CD4-positive, alpha-beta T cell (primary cell): ENCODE results near the gene CWF19L2. TPM values are rescaled to one million over a fixed set of nuclear protein-coding genes. Genes with fewer than 3 reads are reported as not detected.
"Not testable (repeated sequence)": the region's sequence is repeated elsewhere in the genome, so short reads cannot be mapped to it uniquely, and the experiment has no call there.

Source experiments
- ATAC-seq: fragments of 200-7000 bp; cut with Tn5 transposase; one replicate; pipeline ENCODE4 v1.10.0; 2022; ENCODE audit warnings: mild to moderate bottlenecking; ENCODE audit not compliant: poor library complexity
- CTCF ChIA-PET: fragments of 350-600 bp; sonication (Branson Sonifier 250); formaldehyde crosslinking; loops from one replicate; lab custom pipeline; 2021; ENCODE audit warnings: antibody characterized with exemption, inconsistent platforms; lab: Charles Lee
- POLR2A ChIA-PET: fragments of 350-600 bp; sonication (Branson Sonifier 250); formaldehyde crosslinking; loops from one replicate; lab custom pipeline; 2021; ENCODE audit warnings: antibody characterized with exemption, inconsistent platforms; lab: Charles Lee
- DNase-seq, 14 experiments: peaks; one replicate each; pipeline ENCODE4 v3.0.0-alpha.2; 2013 to 2020; ENCODE audit warnings: mixed read lengths in 2 of 14
- H3K27ac ChIP-seq, 2 donors: one replicate each; pipeline versions ENCODE4 v1.5.1 to v1.7.0; 2013; ENCODE audit warnings: low read length in 2 of 2, low read depth in 1 of 2, mild to moderate bottlenecking in 1 of 2
- H3K27me3 ChIP-seq, 2 experiments: 1 replicate in 1 of 2; 2 replicates in 1 of 2; pipeline versions ENCODE4 v1.6.1 to v1.7.0; 2013; ENCODE audit warnings: low read length in 2 of 2, control low read depth in 1 of 2, mild to moderate bottlenecking in 1 of 2, moderate library complexity in 1 of 2; ENCODE audit not compliant: insufficient read depth in 2 of 2, control insufficient read depth in 1 of 2
- H3K36me3 ChIP-seq: one replicate; pipeline ENCODE4 v1.6.1; 2013; ENCODE audit warnings: low read length, control low read depth; ENCODE audit not compliant: insufficient read depth
- H3K4me1 ChIP-seq: one replicate; pipeline ENCODE4 v1.6.1; 2013; ENCODE audit warnings: low read length, control low read depth; ENCODE audit not compliant: insufficient read depth
- H3K4me3 ChIP-seq: one replicate; pipeline ENCODE4 v1.5.1; 2013; ENCODE audit warnings: mild to moderate bottlenecking, low read length, moderate library complexity
- H3K9me3 ChIP-seq, 2 experiments: 1 replicate in 1 of 2; 2 replicates in 1 of 2; pipeline versions ENCODE4 v1.6.1 to v1.7.0; 2013; ENCODE audit warnings: low read length in 2 of 2, mild to moderate bottlenecking in 2 of 2, control low read depth in 1 of 2, moderate library complexity in 1 of 2; ENCODE audit not compliant: control insufficient read depth in 1 of 2, insufficient read depth in 1 of 2
- H3K27ac Mint-ChIP-seq: one replicate; pipeline ENCODE4 v1.8.0; 2020; ENCODE audit warnings: mixed read lengths
- H3K27me3 Mint-ChIP-seq: one replicate; pipeline ENCODE4 v1.8.0; 2021; ENCODE audit warnings: mixed read lengths
- H3K36me3 Mint-ChIP-seq: one replicate; pipeline ENCODE4 v1.8.0; 2021; ENCODE audit warnings: low read depth, mixed read lengths
- H3K4me1 Mint-ChIP-seq: one replicate; pipeline ENCODE4 v1.8.0; 2021; ENCODE audit warnings: low read depth, mixed read lengths
- H3K4me3 Mint-ChIP-seq: one replicate; pipeline ENCODE4 v1.8.0; 2020; ENCODE audit warnings: mild to moderate bottlenecking, mixed read lengths
- H3K9me3 Mint-ChIP-seq: one replicate; pipeline ENCODE4 v1.8.0; 2020; ENCODE audit warnings: mixed read lengths
- CTCF ChIP-seq: fragments of 200-600 bp; IDR thresholded peaks from one replicate; pipeline ENCODE4 v1.8.0; 2022; ENCODE audit warnings: antibody characterized with exemption, mild to moderate bottlenecking
- intact Hi-C, 2 experiments: fragments of 100-400 bp; cut with DNase I in 1 of 2; cut with micrococcal nuclease in 1 of 2; formaldehyde crosslinking; loops; one replicate each; pipeline versions ENCODE4 v1.15.1 to v1.9.0; 2023 to 2025; cut with DNase I, micrococcal nuclease
- total RNA-seq, 174 experiments: library from RNA in 2 of 174; stranded (reverse) in 2 of 174; gene quantifications; one replicate each; pipeline ENCODE4 v1.2.3 and lab custom pipeline; 2021 to 2026

The CWF19L2 gene
- total RNA-seq, 2 experiments from 2014 or later = 21.2 to 21.8 TPM

GRCh38 chr11:107501713-107502112, 44.1 kb upstream of the CWF19L2 start:
- Mint-ChIP-seq H3K4me3 (no peak overlapping the region), H3K27ac (no peak overlapping the region), H3K36me3 (peaks cover 70% of the 10 kb centered on the region), H3K27me3 (no peaks in the 10 kb centered on the region), H3K9me3 (no peaks in the 10 kb centered on the region), H3K4me1 (no peaks in the 10 kb centered on the region)
- CTCF ChIA-PET = no interaction called here
- intact Hi-C loops = no loop called here
- H3K27ac ChIP-seq = no peak overlapping the region
- ATAC-seq (no peak), DNase-seq (no peak)
- H3K4me3 ChIP-seq = no peak overlapping the region
- POLR2A ChIA-PET = no interaction called here
- peaks cover 44% of the 10 kb centered on the region for H3K36me3 ChIP-seq
- H3K9me3 ChIP-seq = peaks cover 0 to 8% of the 10 kb centered on the region in 2 experiments
- H3K4me1 ChIP-seq = no peaks in the 10 kb centered on the region
- no peaks in the 10 kb centered on the region for H3K27me3 ChIP-seq
- TF ChIP-seq CTCF = no peak

GRCh38 chr11:107497371-107497770, 39.7 kb upstream of the CWF19L2 start:
- ATAC-seq, POLR2A ChIA-PET, H3K27ac Mint-ChIP-seq, DNase-seq, H3K4me1 ChIP-seq, H3K36me3 ChIP-seq, H3K9me3 ChIP-seq, H3K9me3 Mint-ChIP-seq, H3K27me3 Mint-ChIP-seq, CTCF ChIA-PET, H3K4me1 Mint-ChIP-seq, H3K27ac ChIP-seq, H3K27me3 ChIP-seq, intact Hi-C loops, H3K4me3 ChIP-seq, H3K4me3 Mint-ChIP-seq: not testable (repeated sequence)
- peaks cover 27% of the 10 kb centered on the region for H3K36me3 Mint-ChIP-seq

GRCh38 chr11:107496011-107496410, 38.4 kb upstream of the CWF19L2 start:
- Mint-ChIP-seq H3K4me1 (no peaks in the 10 kb centered on the region), H3K36me3 (peaks cover 13% of the 10 kb centered on the region), H3K27me3 (no peaks in the 10 kb centered on the region), H3K4me3 (no peak overlapping the region), H3K9me3 (no peaks in the 10 kb centered on the region), H3K27ac (no peak overlapping the region)
- Histone ChIP-seq H3K36me3 (no peaks in the 10 kb centered on the region), H3K27me3 (no peaks in the 10 kb centered on the region), H3K27ac (no peak overlapping the region), H3K4me1 (no peaks in the 10 kb centered on the region), H3K4me3 (no peak overlapping the region), H3K9me3 (no peaks in the 10 kb centered on the region)
- no peak for ATAC-seq
- ChIA-PET POLR2A (no interaction called here), CTCF (no interaction called here)
- TF ChIP-seq CTCF = no peak
- intact Hi-C loops = no loop called here
- no peak for DNase-seq

GRCh38 chr11:107494055-107494454, 36.4 kb upstream of the CWF19L2 start:
- no peaks in the 10 kb centered on the region for H3K4me1 Mint-ChIP-seq
- Histone ChIP-seq H3K9me3 (no peaks in the 10 kb centered on the region), H3K4me3 (no peak overlapping the region), H3K27ac (no peak overlapping the region), H3K27me3 (no peaks in the 10 kb centered on the region), H3K4me1 (no peaks in the 10 kb centered on the region), H3K36me3 (no peaks in the 10 kb centered on the region)
- no peaks in the 10 kb centered on the region for H3K27me3 Mint-ChIP-seq
- intact Hi-C loops = no loop called here
- no peak for DNase-seq
- no peak overlapping the region for H3K27ac Mint-ChIP-seq
- no peak for ATAC-seq
- ChIA-PET POLR2A (no interaction called here), CTCF (no interaction called here)
- H3K9me3 Mint-ChIP-seq = no peaks in the 10 kb centered on the region
- no peak overlapping the region for H3K4me3 Mint-ChIP-seq
- H3K36me3 Mint-ChIP-seq = no peaks in the 10 kb centered on the region
- no peak for TF ChIP-seq CTCF
